ENCODE data around the gene MAS1.

GRCh38 chr6:159887761-159888160 is 3.0 kb upstream of the MAS1 start:
- TF ChIP-seq POLR2A (IDR thresholded peaks at IDR 0.05) = no peak
- TF ChIP-seq CTCF (IDR thresholded peaks at IDR 0.05) = no peak
